ENCODE data around the gene PIGM.

The PIGM gene

GRCh38 chr1:160028426-160028825 lies 3.4 kb downstream of the PIGM start:
- Histone ChIP-seq H3K36me3 (ENCODE audit: insufficient read depth, low read length) (peaks cover 4% of the 10 kb centered on the region; the same call in 1 of the 2 replicates), H3K9me3 (ENCODE audit: low read length) (no peaks in the 10 kb centered on the region), H3K27ac (ENCODE audit: low read depth, low read length, poor library complexity, severe bottlenecking) (no peak overlapping the region), H3K27me3 (ENCODE audit: insufficient read depth, low read length) (no peaks in the 10 kb centered on the region), H3K4me1 (ENCODE audit: insufficient read depth, low read length, severe bottlenecking) (peaks cover 29% of the 10 kb centered on the region), H3K9me2 (ENCODE audit: low read depth, low read length) (no peaks in the 10 kb centered on the region), H2AFZ (ENCODE audit: low read length) (no peak overlapping the region), H3K9ac (ENCODE audit: low read length) (no peak overlapping the region), H3K4me3 (ENCODE audit: low read depth, low read length, poor library complexity, severe bottlenecking) (no peak overlapping the region), H4K20me1 (ENCODE audit: insufficient read depth, low read length) (no peaks in the 10 kb centered on the region), H3F3A (ENCODE audit: insufficient read depth, low read length) (no peaks in the 10 kb centered on the region), H3K4me2 (ENCODE audit: low read length) (no peak overlapping the region), H3K79me2 (ENCODE audit: insufficient read depth, low read length) (no peaks in the 10 kb centered on the region)
- TF ChIP-seq EZH2 (IDR thresholded peaks at IDR 0.05; ENCODE audit: borderline replicate concordance, low read length) (no peak), CTCF (IDR thresholded peaks at IDR 0.05; ENCODE audit: low read length) (no peak)

- H3K4me1 ChIP-seq (ENCODE audit: insufficient read depth, low read length, severe bottlenecking), result peaks cover 5% of the 10 kb centered on the region
- H3K36me3 ChIP-seq (ENCODE audit: insufficient read depth, low read length), result no peaks in the 10 kb centered on the region
- H3K9me3 ChIP-seq (ENCODE audit: low read length), result no peaks in the 10 kb centered on the region
- H3K9me2 ChIP-seq (ENCODE audit: low read depth, low read length), result no peaks in the 10 kb centered on the region
- no peak overlapping the region for H3K9ac ChIP-seq (ENCODE audit: low read length)
- TF ChIP-seq CTCF (IDR thresholded peaks at IDR 0.05; ENCODE audit: low read length) (no peak), EZH2 (IDR thresholded peaks at IDR 0.05; ENCODE audit: borderline replicate concordance, low read length) (no peak)
- no peaks in the 10 kb centered on the region for H3K79me2 ChIP-seq (ENCODE audit: insufficient read depth, low read length)
- H3F3A ChIP-seq (ENCODE audit: insufficient read depth, low read length), result no peaks in the 10 kb centered on the region
- no peak overlapping the region for H3K4me3 ChIP-seq (ENCODE audit: low read depth, low read length, poor library complexity, severe bottlenecking)
- H4K20me1 ChIP-seq (ENCODE audit: insufficient read depth, low read length), result no peaks in the 10 kb centered on the region
- H3K27me3 ChIP-seq (ENCODE audit: insufficient read depth, low read length), result no peaks in the 10 kb centered on the region
- no peak overlapping the region for H2AFZ ChIP-seq (ENCODE audit: low read length)
- no peak overlapping the region for H3K27ac ChIP-seq (ENCODE audit: low read depth, low read length, poor library complexity, severe bottlenecking)
- H3K4me2 ChIP-seq (ENCODE audit: low read length), result no peak overlapping the region
Measured at GRCh38 chr1:160025314-160025713, 6.5 kb downstream of the PIGM start.

- no peak overlapping the region for H3K9ac ChIP-seq (ENCODE audit: low read length)
- no peaks in the 10 kb centered on the region for H3K9me3 ChIP-seq (ENCODE audit: low read length)
- no peaks in the 10 kb centered on the region for H3K4me1 ChIP-seq (ENCODE audit: insufficient read depth, low read length, severe bottlenecking)
- no peaks in the 10 kb centered on the region for H3K9me2 ChIP-seq (ENCODE audit: low read depth, low read length)
- H3F3A ChIP-seq (ENCODE audit: insufficient read depth, low read length), result no peaks in the 10 kb centered on the region
- H3K36me3 ChIP-seq (ENCODE audit: insufficient read depth, low read length), result no peaks in the 10 kb centered on the region
- H3K79me2 ChIP-seq (ENCODE audit: insufficient read depth, low read length), result no peaks in the 10 kb centered on the region
- no peak overlapping the region for H3K4me3 ChIP-seq (ENCODE audit: low read depth, low read length, poor library complexity, severe bottlenecking)
- H3K27me3 ChIP-seq (ENCODE audit: insufficient read depth, low read length), result no peaks in the 10 kb centered on the region
- H4K20me1 ChIP-seq (ENCODE audit: insufficient read depth, low read length), result no peaks in the 10 kb centered on the region
- H3K27ac ChIP-seq (ENCODE audit: low read depth, low read length, poor library complexity, severe bottlenecking), result no peak overlapping the region
- H3K4me2 ChIP-seq (ENCODE audit: low read length), result no peak overlapping the region
- TF ChIP-seq EZH2 (IDR thresholded peaks at IDR 0.05; ENCODE audit: borderline replicate concordance, low read length), result no peak
- TF ChIP-seq CTCF (IDR thresholded peaks at IDR 0.05; ENCODE audit: low read length), result no peak
- H2AFZ ChIP-seq (ENCODE audit: low read length), result no peak overlapping the region
Measured at GRCh38 chr1:160024195-160024905, 7.4 kb downstream of the PIGM start.

All from OCI-LY1 (cell line).